ENCODE data around the gene ATP9B.
"Not testable (repeated sequence)": the region's sequence is repeated elsewhere in the genome, so short reads cannot be mapped to it uniquely, and the experiment has no call there.

The ATP9B gene

GRCh38 chr18:79156327-79156726 lies 87.1 kb downstream of the ATP9B start:
- no peak for TF ChIP-seq CTCF (IDR thresholded peaks at IDR 0.05; ENCODE audit: poor library complexity, severe bottlenecking)
- no peak for ATAC-seq (ENCODE audit: low read depth)
- no peak overlapping the region for H3K27ac ChIP-seq (ENCODE audit: poor library complexity, severe bottlenecking)
- no peaks in the 10 kb centered on the region for H3K36me3 ChIP-seq (ENCODE audit: low read depth)
- H3K27me3 ChIP-seq (ENCODE audit: insufficient read depth, poor library complexity, severe bottlenecking) = no peaks in the 10 kb centered on the region
- no peaks in the 10 kb centered on the region for H3K9me3 ChIP-seq (ENCODE audit: severe bottlenecking)
- DNase-seq (ENCODE audit: low spot score) = no peak
- no peak overlapping the region for H3K4me3 ChIP-seq (ENCODE audit: severe bottlenecking)
- no peaks in the 10 kb centered on the region for H3K4me1 ChIP-seq (ENCODE audit: insufficient read depth, poor library complexity, severe bottlenecking)

- Histone ChIP-seq H3K4me1 (ENCODE audit: insufficient read depth, poor library complexity, severe bottlenecking) (no peaks in the 10 kb centered on the region), H3K9me3 (ENCODE audit: severe bottlenecking) (no peaks in the 10 kb centered on the region), H3K36me3 (ENCODE audit: low read depth) (no peaks in the 10 kb centered on the region), H3K4me3 (ENCODE audit: severe bottlenecking) (no peak overlapping the region), H3K27me3 (ENCODE audit: insufficient read depth, poor library complexity, severe bottlenecking) (no peaks in the 10 kb centered on the region), H3K27ac (ENCODE audit: poor library complexity, severe bottlenecking) (no peak overlapping the region)
- no peak for TF ChIP-seq CTCF (IDR thresholded peaks at IDR 0.05; ENCODE audit: poor library complexity, severe bottlenecking)
- DNase-seq (ENCODE audit: low spot score) = no peak
- ATAC-seq (ENCODE audit: low read depth) = no peak
Measured at GRCh38 chr18:79164706-79165105, 95.5 kb downstream of the ATP9B start.

- Histone ChIP-seq H3K9me3 (ENCODE audit: severe bottlenecking) (no peaks in the 10 kb centered on the region), H3K4me1 (ENCODE audit: insufficient read depth, poor library complexity, severe bottlenecking) (no peaks in the 10 kb centered on the region), H3K36me3 (ENCODE audit: low read depth) (no peaks in the 10 kb centered on the region), H3K27me3 (ENCODE audit: insufficient read depth, poor library complexity, severe bottlenecking) (no peaks in the 10 kb centered on the region), H3K27ac (ENCODE audit: poor library complexity, severe bottlenecking) (no peak overlapping the region), H3K4me3 (ENCODE audit: severe bottlenecking) (no peak overlapping the region)
- no peak for DNase-seq (ENCODE audit: low spot score)
- TF ChIP-seq CTCF (IDR thresholded peaks at IDR 0.05; ENCODE audit: poor library complexity, severe bottlenecking) = no peak
- no peak for ATAC-seq (ENCODE audit: low read depth)
Measured at GRCh38 chr18:79166702-79167101, 97.5 kb downstream of the ATP9B start.

- no peaks in the 10 kb centered on the region for H3K27me3 ChIP-seq (ENCODE audit: insufficient read depth, poor library complexity, severe bottlenecking)
- H3K4me3 ChIP-seq (ENCODE audit: severe bottlenecking) = no peak overlapping the region
- no peaks in the 10 kb centered on the region for H3K4me1 ChIP-seq (ENCODE audit: insufficient read depth, poor library complexity, severe bottlenecking)
- ATAC-seq (ENCODE audit: low read depth) (no peak), DNase-seq (ENCODE audit: low spot score) (no peak)
- H3K27ac ChIP-seq (ENCODE audit: poor library complexity, severe bottlenecking) = no peak overlapping the region
- no peaks in the 10 kb centered on the region for H3K9me3 ChIP-seq (ENCODE audit: severe bottlenecking)
- no peak for TF ChIP-seq CTCF (IDR thresholded peaks at IDR 0.05; ENCODE audit: poor library complexity, severe bottlenecking)
- H3K36me3 ChIP-seq (ENCODE audit: low read depth) = no peaks in the 10 kb centered on the region
Measured at GRCh38 chr18:79167526-79168190, 98.5 kb downstream of the ATP9B start.

GRCh38 chr18:79169958-79170555 lies 100.9 kb downstream of the ATP9B start:
- H3K27me3 ChIP-seq (ENCODE audit: insufficient read depth, poor library complexity, severe bottlenecking) = no peaks in the 10 kb centered on the region
- ATAC-seq (ENCODE audit: low read depth) (peak; percentile 74), DNase-seq (ENCODE audit: low spot score) (no peak)
- no peak for TF ChIP-seq CTCF (IDR thresholded peaks at IDR 0.05; ENCODE audit: poor library complexity, severe bottlenecking)
- H3K4me3 ChIP-seq (ENCODE audit: severe bottlenecking) = no peak overlapping the region
- no peaks in the 10 kb centered on the region for H3K36me3 ChIP-seq (ENCODE audit: low read depth)
- no peaks in the 10 kb centered on the region for H3K4me1 ChIP-seq (ENCODE audit: insufficient read depth, poor library complexity, severe bottlenecking)
- no peak overlapping the region for H3K27ac ChIP-seq (ENCODE audit: poor library complexity, severe bottlenecking)
- no peaks in the 10 kb centered on the region for H3K9me3 ChIP-seq (ENCODE audit: severe bottlenecking)

- not testable (repeated sequence) for H3K36me3 ChIP-seq (ENCODE audit: low read depth); H3K9me3 ChIP-seq (ENCODE audit: severe bottlenecking); DNase-seq (ENCODE audit: low spot score); H3K27me3 ChIP-seq (ENCODE audit: insufficient read depth, poor library complexity, severe bottlenecking); H3K27ac ChIP-seq (ENCODE audit: poor library complexity, severe bottlenecking); H3K4me3 ChIP-seq (ENCODE audit: severe bottlenecking); ATAC-seq (ENCODE audit: low read depth); H3K4me1 ChIP-seq (ENCODE audit: insufficient read depth, poor library complexity, severe bottlenecking)
Measured at GRCh38 chr18:79172331-79172730, 103.1 kb downstream of the ATP9B start.
